HG03378 (cell line): Measurements from ENCODE around the gene LEUTX.

Experiments
- ATAC-seq: cut with Tn5 transposase; IDR thresholded peaks from one replicate; pipeline ENCODE4 v1.9.1; 2021; ENCODE audit warnings: mild to moderate bottlenecking, moderate library complexity; ENCODE audit not compliant: unreplicated experiment

LEUTX gene

GRCh38 chr19:39820696-39821095 lies 42.0 kb downstream of the LEUTX start:
- ATAC-seq: no peak

- ATAC-seq: no peak
Observed at GRCh38 chr19:39823686-39824085, 45.0 kb downstream of the LEUTX start.

GRCh38 chr19:39824143-39825092 lies 45.8 kb downstream of the LEUTX start:
- ATAC-seq: peak; percentile 64

GRCh38 chr19:39825093-39825463 lies 46.4 kb downstream of the LEUTX start:
- ATAC-seq: no peak

GRCh38 chr19:39825531-39826076 lies 47.0 kb downstream of the LEUTX start:
- no peak for ATAC-seq

- no peak for ATAC-seq
Observed at GRCh38 chr19:39826311-39826945, 47.8 kb downstream of the LEUTX start.

- ATAC-seq: no peak
Observed at GRCh38 chr19:39827216-39827615, 48.6 kb downstream of the LEUTX start.

- ATAC-seq: no peak
Observed at GRCh38 chr19:39828015-39828653, 49.5 kb downstream of the LEUTX start.

- no peak for ATAC-seq
Observed at GRCh38 chr19:39828654-39829032, 50.0 kb downstream of the LEUTX start.

- no peak for ATAC-seq
Observed at GRCh38 chr19:39829702-39830275, 51.1 kb downstream of the LEUTX start.

GRCh38 chr19:39830406-39830805 lies 51.8 kb downstream of the LEUTX start:
- no peak for ATAC-seq

GRCh38 chr19:39830847-39831246 lies 52.2 kb downstream of the LEUTX start:
- ATAC-seq: no peak

- no peak for ATAC-seq
Observed at GRCh38 chr19:39831679-39832078, 53.0 kb downstream of the LEUTX start.

GRCh38 chr19:39832341-39833083 lies 53.9 kb downstream of the LEUTX start:
- ATAC-seq: no peak

GRCh38 chr19:39833160-39833463 lies 54.5 kb downstream of the LEUTX start:
- no peak for ATAC-seq

GRCh38 chr19:39833464-39834286 lies 55.0 kb downstream of the LEUTX start, which contains the start of gene DYRK1B:
DYRK1B (minus strand) TSS chr19:39834162; CDS start chr19:39831867, 2,295 bp downstream.
- ATAC-seq: peak; percentile 74

- peak; percentile 43 for ATAC-seq
Observed at GRCh38 chr19:39834287-39834841, 55.7 kb downstream of the LEUTX start.
